PC-9 (cell line): ENCODE measurements around the gene GPC5. TPM values are rescaled to one million over a fixed set of nuclear protein-coding genes. Genes with fewer than 3 reads are reported as not detected.

Source experiments
- BruUV-seq: library from RNA; stranded (reverse); fragments of 400-500 nt; replicated peaks from 2 replicates; lab custom pipeline; 2021; lab: Mats Ljungman, UMichigan
- CTCF ChIA-PET: fragments of 300-600 bp; sonication (Branson Sonifier 250); formaldehyde crosslinking; loops from one replicate; lab custom pipeline; 2022; ENCODE audit warnings: antibody characterized with exemption; lab: Charles Lee
- POLR2A ChIA-PET: fragments of 300-600 bp; sonication (Branson Sonifier 250); formaldehyde crosslinking; loops from one replicate; lab custom pipeline; 2022; ENCODE audit warnings: antibody characterized with exemption; ENCODE audit not compliant: unreplicated experiment; lab: Charles Lee
- DNase-seq, 2 experiments: peaks; one replicate each; pipeline versions ENCODE4 v3.0.0 to v3.0.0-alpha.2; 2015 to 2022; ENCODE audit warnings: mixed read lengths in 1 of 2
- H2AFZ ChIP-seq: fragments of 200-600 bp; sonication (generic); 2 replicates; pipeline ENCODE4 v1.8.1; 2017; ENCODE audit warnings: antibody characterized with exemption
- H3F3A ChIP-seq: fragments of 200-600 bp; sonication (generic); 2 replicates; pipeline ENCODE4 v1.8.1; 2017; ENCODE audit warnings: antibody characterized with exemption, mild to moderate bottlenecking, low read depth; ENCODE audit not compliant: insufficient read depth
- H3K27ac ChIP-seq: fragments of 200-600 bp; sonication (generic); 2 replicates; pipeline ENCODE4 v1.6.1; 2016; ENCODE audit warnings: mixed run types
- H3K27me3 ChIP-seq: fragments of 200-600 bp; sonication (generic); 2 replicates; pipeline ENCODE4 v1.6.1; 2016; ENCODE audit warnings: low read depth, mixed run types; ENCODE audit not compliant: insufficient read depth
- H3K36me3 ChIP-seq: fragments of 200-600 bp; sonication (generic); 2 replicates; pipeline ENCODE4 v1.6.1; 2016; ENCODE audit warnings: low read depth, mixed run types
- H3K4me1 ChIP-seq: fragments of 200-600 bp; sonication (generic); replicated peaks from 2 replicates; pipeline ENCODE4 v1.6.1; 2016; ENCODE audit warnings: mixed run types; ENCODE audit not compliant: insufficient read depth
- H3K4me2 ChIP-seq: fragments of 200-600 bp; sonication (generic); 2 replicates; pipeline ENCODE4 v1.6.1; 2017; ENCODE audit warnings: mixed run types
- H3K4me3 ChIP-seq: fragments of 200-600 bp; sonication (generic); 2 replicates; pipeline ENCODE4 v1.6.1; 2016; ENCODE audit warnings: mixed run types
- H3K79me2 ChIP-seq: fragments of 200-600 bp; sonication (generic); 2 replicates; pipeline ENCODE4 v1.6.1; 2017; ENCODE audit warnings: low read depth, mixed run types
- H3K9me2 ChIP-seq: fragments of 200-600 bp; sonication (generic); 2 replicates; pipeline ENCODE4 v1.8.1; 2017; ENCODE audit warnings: mild to moderate bottlenecking; ENCODE audit not compliant: insufficient read depth
- H3K9me3 ChIP-seq: fragments of 200-600 bp; sonication (generic); 2 replicates; pipeline ENCODE4 v1.8.1; 2016; ENCODE audit warnings: low read depth; ENCODE audit not compliant: insufficient read depth
- H4K20me1 ChIP-seq: fragments of 200-600 bp; sonication (generic); 2 replicates; pipeline ENCODE4 v1.8.1; 2017; ENCODE audit not compliant: insufficient read depth
- CTCF ChIP-seq: fragments of 200-600 bp; sonication (generic); conservative IDR thresholded peaks from 2 replicates; pipeline ENCODE4 v1.6.1; 2017; ENCODE audit warnings: mixed run types, antibody characterized with exemption, mild to moderate bottlenecking, moderate library complexity
- EZH2 ChIP-seq: fragments of 200-600 bp; sonication (generic); IDR thresholded peaks from 2 replicates; pipeline ENCODE4 v1.8.0; 2017; ENCODE audit warnings: antibody characterized with exemption, low read depth
- intact Hi-C: fragments of 100-400 bp; cut with micrococcal nuclease; formaldehyde crosslinking; loops from one replicate; pipeline ENCODE4 v1.10.0; 2022; ENCODE audit not compliant: unreplicated experiment
- total RNA-seq: library from RNA; stranded (reverse); gene quantifications from 2 replicates; pipeline ENCODE4 v1.2.3, GENCODE V29; 2021

GPC5 gene
- total RNA-seq, 1 experiment from 2014 or later = not detected

GRCh38 chr13:91565296-91565695 is 166.9 kb downstream of the GPC5 start:
- no peaks in the 10 kb centered on the region for H3K9me3 ChIP-seq
- H4K20me1 ChIP-seq = no peaks in the 10 kb centered on the region
- no peak for DNase-seq
- H3K4me3 ChIP-seq = no peak overlapping the region
- H2AFZ ChIP-seq = no peak overlapping the region
- H3K36me3 ChIP-seq = no peaks in the 10 kb centered on the region
- H3K79me2 ChIP-seq = no peaks in the 10 kb centered on the region
- ChIA-PET CTCF (no interaction called here), POLR2A (no interaction called here)
- H3K27me3 ChIP-seq = no peaks in the 10 kb centered on the region
- intact Hi-C loops = no loop called here
- no peak overlapping the region for H3K27ac ChIP-seq
- no peak overlapping the region for H3K4me2 ChIP-seq
- no peaks in the 10 kb centered on the region for H3K4me1 ChIP-seq
- no TSS peak for BruUV-seq
- TF ChIP-seq EZH2 (no peak), CTCF (no peak)
- H3K9me2 ChIP-seq = no peaks in the 10 kb centered on the region; the same call in 1 of the 2 replicates
- H3F3A ChIP-seq = no peaks in the 10 kb centered on the region

- intact Hi-C loops = no loop called here
- DNase-seq = no peak
- Histone ChIP-seq H3K36me3 (no peaks in the 10 kb centered on the region), H2AFZ (no peak overlapping the region), H3K4me3 (no peak overlapping the region), H3K9me2 (no peaks in the 10 kb centered on the region; the same call in 1 of the 2 replicates), H3K79me2 (no peaks in the 10 kb centered on the region), H3F3A (no peaks in the 10 kb centered on the region), H3K4me2 (no peak overlapping the region), H4K20me1 (no peaks in the 10 kb centered on the region), H3K9me3 (no peaks in the 10 kb centered on the region), H3K27me3 (no peaks in the 10 kb centered on the region), H3K27ac (no peak overlapping the region), H3K4me1 (no peaks in the 10 kb centered on the region)
- TF ChIP-seq CTCF (no peak), EZH2 (no peak)
- POLR2A ChIA-PET = no interaction called here
- no TSS peak for BruUV-seq
- CTCF ChIA-PET = no interaction called here
These were observed 169.2 kb downstream of the GPC5 start for GRCh38 chr13:91567485-91568207.

DNA sequence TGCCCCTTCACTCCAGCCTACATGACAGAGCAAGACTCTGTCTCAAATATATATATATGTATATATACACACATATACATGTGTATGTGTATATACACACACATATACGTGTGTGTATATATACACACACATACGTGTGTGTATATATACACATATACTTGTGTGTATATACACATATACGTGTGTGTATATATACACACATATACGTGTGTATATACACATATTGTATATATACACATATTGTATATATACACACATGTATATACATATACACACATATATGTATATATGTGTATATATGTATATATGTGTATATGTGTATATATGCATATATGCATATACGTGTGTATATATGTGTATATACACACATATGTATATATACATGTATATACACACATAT is 173.3 kb downstream of the GPC5 start:
- Histone ChIP-seq H2AFZ (no peak overlapping the region), H3K27me3 (no peaks in the 10 kb centered on the region), H3F3A (no peaks in the 10 kb centered on the region), H3K4me2 (no peak overlapping the region), H3K79me2 (no peaks in the 10 kb centered on the region), H3K9me2 (no peaks in the 10 kb centered on the region; the same call in 1 of the 2 replicates), H3K4me1 (no peaks in the 10 kb centered on the region), H3K36me3 (no peaks in the 10 kb centered on the region), H3K9me3 (no peaks in the 10 kb centered on the region), H3K4me3 (no peak overlapping the region), H3K27ac (no peak overlapping the region), H4K20me1 (no peaks in the 10 kb centered on the region)
- BruUV-seq = no TSS peak
- CTCF ChIA-PET = no interaction called here
- POLR2A ChIA-PET = no interaction called here
- DNase-seq = no peak
- intact Hi-C loops = no loop called here
- no peak for TF ChIP-seq CTCF
- TF ChIP-seq EZH2 = no peak
